ENCODE results near the gene FAM13A. TPM values are rescaled to one million over a fixed set of nuclear protein-coding genes. Genes with fewer than 3 reads are reported as not detected.

The FAM13A gene
- total RNA-seq, 1 donor from 2014 or later = 39.1 TPM

DNA sequence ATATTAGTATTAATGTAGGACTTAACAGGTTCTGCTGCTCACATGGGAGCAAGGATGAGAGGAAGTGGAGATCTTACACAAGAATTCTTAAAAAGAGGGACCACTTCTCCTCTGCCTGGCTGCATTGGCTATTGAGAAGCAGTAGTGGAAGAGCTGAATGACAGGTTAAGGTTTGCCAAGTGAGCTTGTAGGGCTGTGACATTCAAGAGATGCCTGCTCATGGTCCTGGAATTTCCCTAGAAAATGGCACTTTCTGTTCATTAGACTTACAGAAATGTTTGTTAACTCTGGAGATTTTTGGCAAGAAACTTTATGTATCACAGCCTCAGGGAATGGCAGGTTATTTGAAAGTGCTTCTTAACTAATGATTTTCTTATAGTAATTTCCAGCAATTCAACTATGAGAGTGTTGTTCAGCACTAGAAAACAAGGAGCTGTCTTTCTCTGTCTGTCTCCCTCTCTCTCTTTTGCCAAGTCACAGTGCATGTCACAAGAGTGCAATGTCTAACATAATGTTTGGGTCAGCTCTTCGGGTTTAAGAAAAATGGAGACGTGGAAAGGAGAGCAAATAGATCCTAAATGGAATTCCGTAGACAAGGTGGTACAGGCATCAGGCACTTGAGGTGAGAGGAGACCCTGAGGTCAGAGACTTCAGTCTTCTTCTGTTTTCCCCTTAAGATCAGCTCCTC lies 351.0 kb downstream of the FAM13A start:
- intact Hi-C loops (cut with DNase I) = no loop called here
- ATAC-seq = peak in 1 of 2 donors; percentile 17
- peaks cover 65% of the 10 kb centered on the region for H3K36me3 ChIP-seq

DNA sequence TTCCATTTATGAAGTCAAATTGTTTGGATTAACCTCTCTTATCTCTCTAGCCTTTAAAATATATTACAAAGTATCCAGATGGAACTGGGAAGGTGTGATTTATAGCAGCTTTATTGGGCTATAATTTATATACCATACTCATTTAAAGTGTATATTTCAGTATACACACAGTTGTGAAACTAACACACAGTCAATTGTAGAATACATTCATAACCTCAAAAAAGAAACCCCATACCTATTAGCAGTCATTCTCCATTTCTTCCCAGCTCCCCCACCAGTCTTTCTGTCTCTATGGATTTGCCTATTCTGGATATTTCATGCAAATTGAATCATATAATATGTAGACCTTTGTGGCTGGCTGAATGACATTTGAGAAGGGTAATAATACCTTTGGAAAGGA lies 351.8 kb downstream of the FAM13A start:
- no peak for DNase-seq
- intact Hi-C loops (cut with DNase I) = no loop called here
- no peaks in the 10 kb centered on the region for H3K27me3 ChIP-seq (ENCODE audit: low read depth)
- no peak overlapping the region for H3K27ac ChIP-seq
- no peak for ATAC-seq
- H3K4me3 ChIP-seq = no peak overlapping the region
- H3K4me1 ChIP-seq = peaks cover 5% of the 10 kb centered on the region
- H3K36me3 ChIP-seq = peaks cover 60% of the 10 kb centered on the region
- H3K9me3 ChIP-seq = no peaks in the 10 kb centered on the region
- TF ChIP-seq, protein P1, sequence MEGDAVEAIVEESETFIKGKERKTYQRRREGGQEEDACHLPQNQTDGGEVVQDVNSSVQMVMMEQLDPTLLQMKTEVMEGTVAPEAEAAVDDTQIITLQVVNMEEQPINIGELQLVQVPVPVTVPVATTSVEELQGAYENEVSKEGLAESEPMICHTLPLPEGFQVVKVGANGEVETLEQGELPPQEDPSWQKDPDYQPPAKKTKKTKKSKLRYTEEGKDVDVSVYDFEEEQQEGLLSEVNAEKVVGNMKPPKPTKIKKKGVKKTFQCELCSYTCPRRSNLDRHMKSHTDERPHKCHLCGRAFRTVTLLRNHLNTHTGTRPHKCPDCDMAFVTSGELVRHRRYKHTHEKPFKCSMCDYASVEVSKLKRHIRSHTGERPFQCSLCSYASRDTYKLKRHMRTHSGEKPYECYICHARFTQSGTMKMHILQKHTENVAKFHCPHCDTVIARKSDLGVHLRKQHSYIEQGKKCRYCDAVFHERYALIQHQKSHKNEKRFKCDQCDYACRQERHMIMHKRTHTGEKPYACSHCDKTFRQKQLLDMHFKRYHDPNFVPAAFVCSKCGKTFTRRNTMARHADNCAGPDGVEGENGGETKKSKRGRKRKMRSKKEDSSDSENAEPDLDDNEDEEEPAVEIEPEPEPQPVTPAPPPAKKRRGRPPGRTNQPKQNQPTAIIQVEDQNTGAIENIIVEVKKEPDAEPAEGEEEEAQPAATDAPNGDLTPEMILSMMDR (IDR thresholded peaks at IDR 0.05) = no peak

More for the DNA sequence above, 351.0 kb downstream of the FAM13A start:
- H3K4me3 ChIP-seq = no peak overlapping the region
- H3K9me3 ChIP-seq = no peaks in the 10 kb centered on the region
- peaks cover 5% of the 10 kb centered on the region for H3K4me1 ChIP-seq
- DNase-seq = no peak
- TF ChIP-seq, protein P1 (IDR thresholded peaks at IDR 0.05) = no peak
- no peak overlapping the region for H3K27ac ChIP-seq
- no peaks in the 10 kb centered on the region for H3K27me3 ChIP-seq (ENCODE audit: low read depth)

DNA sequence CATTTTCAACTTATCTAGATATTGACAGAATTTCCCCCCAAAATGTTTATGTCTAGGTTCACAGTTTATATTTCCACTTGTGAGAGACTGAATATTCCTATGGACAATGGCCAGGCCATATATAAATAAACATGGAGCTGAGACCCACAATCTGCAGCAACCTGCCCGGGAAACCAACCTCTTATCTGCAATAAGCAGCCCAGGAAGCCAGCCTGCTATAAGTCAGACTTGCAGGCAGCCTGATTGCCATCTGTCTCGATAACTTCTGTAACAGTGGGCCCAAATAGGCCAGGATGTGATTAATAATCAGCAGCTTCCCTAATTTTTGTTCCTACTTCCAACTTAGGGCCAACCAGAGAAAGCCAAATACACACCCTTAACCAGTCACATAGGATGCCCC lies 354.2 kb downstream of the FAM13A start:
- Histone ChIP-seq H3K4me1 (peaks cover 5% of the 10 kb centered on the region), H3K27me3 (ENCODE audit: low read depth) (no peaks in the 10 kb centered on the region), H3K36me3 (peaks cover 50% of the 10 kb centered on the region), H3K9me3 (no peaks in the 10 kb centered on the region), H3K4me3 (no peak overlapping the region), H3K27ac (no peak overlapping the region)
- DNase-seq (no peak), ATAC-seq (no peak)
- TF ChIP-seq, protein P1 (IDR thresholded peaks at IDR 0.05) = no peak
- intact Hi-C loops (cut with DNase I) = no loop called here

DNA sequence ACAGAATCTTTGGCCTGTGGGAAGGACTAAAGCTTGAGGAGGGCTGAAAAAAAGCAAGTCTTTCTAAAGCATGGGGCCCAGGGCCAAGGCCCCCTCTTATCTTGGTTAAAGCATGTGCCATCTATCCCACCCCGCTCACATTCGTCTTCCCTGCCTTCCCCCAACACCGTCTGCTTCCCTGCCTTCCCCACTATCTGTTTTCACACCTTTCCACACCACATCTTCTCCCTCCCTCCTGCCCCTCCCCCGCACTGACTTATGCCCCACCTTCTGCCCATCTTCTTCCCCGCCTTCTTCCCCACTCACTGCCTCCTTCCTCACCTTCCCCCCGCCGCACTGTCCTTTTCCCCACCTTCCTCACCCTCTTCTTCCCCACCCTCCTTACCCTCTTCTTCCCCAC lies 358.5 kb downstream of the FAM13A start:
- intact Hi-C loops (cut with DNase I) = no loop called here
- ATAC-seq (no peak), DNase-seq (no peak)
- TF ChIP-seq, protein P1 (IDR thresholded peaks at IDR 0.05) = no peak
- no peak overlapping the region for H3K27ac ChIP-seq
- no peaks in the 10 kb centered on the region for H3K4me1 ChIP-seq
- peaks cover 15% of the 10 kb centered on the region for H3K36me3 ChIP-seq
- no peaks in the 10 kb centered on the region for H3K9me3 ChIP-seq
- H3K4me3 ChIP-seq = no peak overlapping the region
- no peaks in the 10 kb centered on the region for H3K27me3 ChIP-seq (ENCODE audit: low read depth)

DNA sequence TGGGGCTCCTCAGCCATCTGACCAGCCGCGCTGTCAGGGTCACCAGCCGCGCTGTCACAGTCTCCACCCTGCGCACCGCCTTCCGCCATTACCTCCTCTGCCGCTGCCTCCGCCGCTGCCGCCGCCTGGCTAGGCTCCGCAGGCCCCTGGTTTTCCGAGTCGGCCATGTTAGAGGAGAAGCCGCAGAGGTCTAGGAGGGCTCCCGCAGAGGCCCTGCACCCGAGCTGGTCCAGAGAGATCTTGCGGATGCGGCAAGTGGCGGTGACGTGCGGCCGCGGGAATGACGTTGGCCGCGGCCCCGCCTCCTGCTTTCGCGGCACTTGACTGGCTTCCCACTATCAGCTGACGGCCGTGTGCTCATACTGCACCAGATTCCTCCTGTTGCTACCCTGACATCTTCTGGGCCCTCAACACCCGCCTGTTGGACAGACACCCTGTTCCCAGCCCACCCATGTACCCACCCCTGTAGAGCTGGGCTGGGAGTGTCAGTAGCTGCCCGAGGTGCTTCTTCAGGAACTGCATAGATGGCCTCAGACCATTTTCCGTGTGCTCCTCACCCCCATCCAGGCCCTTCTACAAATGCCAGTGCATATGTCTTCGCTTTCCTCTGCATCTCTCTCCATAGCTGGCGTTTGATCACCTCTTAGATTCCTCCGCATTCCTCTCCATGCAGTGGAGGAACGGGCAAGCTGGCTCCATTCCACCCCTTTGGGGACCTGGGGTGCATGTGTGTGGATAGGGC lies 359.2 kb downstream of the FAM13A start, which contains the start of gene NAP1L5:
Gene NAP1L5 (minus strand): TSS at position 242 of the 742 bp plus-strand sequence. CDS start 75 bp downstream, at position 167.
- ATAC-seq (peak; percentile 93), DNase-seq (peak; percentile 75)
- H3K27me3 ChIP-seq (ENCODE audit: low read depth) = no peaks in the 10 kb centered on the region
- intact Hi-C loops (cut with DNase I) = no loop called here
- TF ChIP-seq, protein P1 (IDR thresholded peaks at IDR 0.05) = no peak
- H3K36me3 ChIP-seq = peaks cover 12% of the 10 kb centered on the region
- H3K27ac ChIP-seq = peak within 1 kb of the TSS; percentile 47
- no peaks in the 10 kb centered on the region for H3K9me3 ChIP-seq
- peak within 1 kb of the TSS; percentile 62 for H3K4me3 ChIP-seq
- H3K4me1 ChIP-seq = no peaks in the 10 kb centered on the region

All from lower lobe of right lung (tissue), 2 donors.